Astrocyte (in vitro differentiated cells and primary cell): ENCODE data around the gene NEMP1. TPM values are rescaled to one million over a fixed set of nuclear protein-coding genes. Genes with fewer than 3 reads are reported as not detected.
A peak's percentile ranks its signal among the peaks of the same experiment; 100 is the strongest.

Source experiments
- DNase-seq: peaks from one replicate; pipeline ENCODE4 v3.0.0-alpha.2; 2010; ENCODE audit warnings: low read depth
- FAIRE-seq: peaks from 2 replicates; lab custom pipeline; 2011; peaks lifted over from hg19 to GRCh38; lab: Jason Lieb, UNC
- H2AFZ ChIP-seq: 2 replicates; pipeline ENCODE4 v1.6.0; 2012; ENCODE audit warnings: low read depth, low read length, inconsistent platforms
- H3K27ac ChIP-seq: 2 replicates; pipeline ENCODE4 v1.5.1; 2011; ENCODE audit warnings: low read depth, low read length, inconsistent platforms
- H3K27me3 ChIP-seq: 2 replicates; pipeline ENCODE4 v1.6.0; 2011; ENCODE audit warnings: low read length, inconsistent platforms; ENCODE audit not compliant: insufficient read depth
- H3K36me3 ChIP-seq: 2 replicates; pipeline ENCODE4 v1.5.1; 2011; ENCODE audit warnings: low read length, inconsistent platforms; ENCODE audit not compliant: insufficient read depth
- H3K4me1 ChIP-seq: 2 replicates; pipeline ENCODE4 v1.5.1; 2011; ENCODE audit warnings: low read length, inconsistent platforms; ENCODE audit not compliant: insufficient read depth
- H3K4me2 ChIP-seq: 2 replicates; pipeline ENCODE4 v1.6.0; 2012; ENCODE audit warnings: low read length, inconsistent platforms
- H3K4me3 ChIP-seq: 2 replicates; pipeline ENCODE4 v1.5.1; 2011; ENCODE audit warnings: low read depth, mild to moderate bottlenecking, low read length, inconsistent platforms; ENCODE audit not compliant: insufficient read depth
- H3K79me2 ChIP-seq: 2 replicates; pipeline ENCODE4 v1.6.0; 2012; ENCODE audit warnings: mild to moderate bottlenecking, low read length, inconsistent platforms; ENCODE audit not compliant: insufficient read depth
- H3K9ac ChIP-seq: 2 replicates; pipeline ENCODE4 v1.6.0; 2012; ENCODE audit warnings: mild to moderate bottlenecking, low read length, inconsistent platforms
- H3K9me3 ChIP-seq: 2 replicates; pipeline ENCODE4 v1.5.1; 2012; ENCODE audit warnings: low read depth, mild to moderate bottlenecking, low read length, inconsistent platforms; ENCODE audit not compliant: insufficient read depth
- H4K20me1 ChIP-seq: 2 replicates; pipeline ENCODE4 v1.6.0; 2012; ENCODE audit warnings: low read length, inconsistent platforms; ENCODE audit not compliant: insufficient read depth
- H3K27ac Mint-ChIP-seq: one replicate; pipeline ENCODE4 v1.8.0; 2021; ENCODE audit warnings: mild to moderate bottlenecking, mixed read lengths; ENCODE audit not compliant: unreplicated experiment
- H3K27me3 Mint-ChIP-seq: one replicate; pipeline ENCODE4 v1.8.0; 2021; ENCODE audit warnings: low read depth, mixed read lengths; ENCODE audit not compliant: unreplicated experiment
- H3K36me3 Mint-ChIP-seq: one replicate; pipeline ENCODE4 v1.8.0; 2021; ENCODE audit warnings: low read depth, mixed read lengths; ENCODE audit not compliant: unreplicated experiment
- H3K4me1 Mint-ChIP-seq: one replicate; pipeline ENCODE4 v1.8.0; 2021; ENCODE audit warnings: low read depth, mixed read lengths; ENCODE audit not compliant: unreplicated experiment
- H3K4me3 Mint-ChIP-seq: one replicate; pipeline ENCODE4 v1.8.0; 2021; ENCODE audit warnings: mild to moderate bottlenecking, moderate library complexity, mixed read lengths; ENCODE audit not compliant: unreplicated experiment
- H3K9me3 Mint-ChIP-seq: one replicate; pipeline ENCODE4 v1.8.0; 2021; ENCODE audit warnings: mild to moderate bottlenecking, mixed read lengths; ENCODE audit not compliant: unreplicated experiment
- EZH2 ChIP-seq: IDR thresholded peaks from 2 replicates; pipeline ENCODE4 v1.6.1; 2012; ENCODE audit warnings: mild to moderate bottlenecking, low read length, inconsistent platforms; ENCODE audit not compliant: insufficient read depth
- total RNA-seq: library from RNA; stranded (reverse); gene quantifications from 2 replicates; pipeline ENCODE4 v1.2.1, GENCODE V29; 2021
- TF ChIP-seq, protein P1 (sequence below): IDR thresholded peaks from 2 replicates; pipeline ENCODE4 v1.5.1; 2011; ENCODE audit warnings: low read depth, mild to moderate bottlenecking, inconsistent platforms, low read length, moderate library complexity; ENCODE audit not compliant: insufficient read depth

The NEMP1 gene
- total RNA-seq, 1 donor from 2014 or later = 10.6 TPM

DNA sequence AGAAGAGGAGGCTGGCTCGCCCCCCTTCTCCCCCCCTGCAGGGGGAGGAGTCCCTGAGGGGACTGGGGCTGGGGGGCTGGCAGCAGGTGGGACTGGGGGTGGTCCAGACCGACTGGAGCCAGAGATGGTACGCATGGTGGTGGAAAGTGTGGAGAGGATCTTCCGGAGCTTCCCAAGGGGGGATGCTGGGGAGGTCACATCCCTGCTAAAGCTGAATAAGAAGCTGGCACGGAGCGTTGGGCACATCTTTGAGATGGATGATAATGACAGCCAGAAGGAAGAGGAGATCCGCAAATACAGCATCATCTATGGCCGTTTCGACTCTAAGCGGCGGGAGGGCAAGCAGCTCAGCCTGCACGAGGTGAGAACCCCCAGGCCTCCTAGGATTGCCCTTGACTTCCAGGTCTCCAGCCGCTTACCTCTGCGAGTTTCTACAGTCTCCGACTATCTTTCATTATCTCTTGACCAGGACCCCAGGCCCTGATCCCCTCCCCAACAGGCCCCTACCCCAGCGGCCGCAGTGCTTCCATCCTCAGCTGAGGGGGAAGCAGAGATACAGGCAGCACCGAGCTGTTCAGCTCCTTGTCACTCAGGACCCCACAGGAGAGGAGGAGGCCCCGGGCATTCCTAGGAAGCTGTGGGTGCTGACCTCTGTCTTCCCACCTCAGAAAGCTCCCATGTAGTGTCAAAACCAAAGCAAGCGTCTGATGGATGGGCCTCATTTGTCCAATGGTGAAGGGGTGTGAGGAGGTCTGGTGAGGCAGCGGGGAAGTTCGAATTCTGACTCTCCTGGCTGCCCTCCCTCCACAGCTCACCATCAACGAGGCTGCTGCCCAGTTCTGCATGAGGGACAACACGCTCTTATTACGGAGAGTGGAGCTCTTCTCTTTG lies 13.3 kb upstream of the NEMP1 start:
- Histone ChIP-seq H3K4me3 (no peak overlapping the region), H3K27ac (no peak overlapping the region), H4K20me1 (peaks cover 59% of the 10 kb centered on the region), H3K4me1 (peaks cover 56% of the 10 kb centered on the region), H3K79me2 (peaks cover 54% of the 10 kb centered on the region), H3K9ac (peak overlapping the region; percentile 94), H3K27me3 (no peaks in the 10 kb centered on the region), H2AFZ (no peak overlapping the region), H3K36me3 (peaks cover 28% of the 10 kb centered on the region), H3K4me2 (peak overlapping the region; percentile 99), H3K9me3 (no peaks in the 10 kb centered on the region)
- Mint-ChIP-seq H3K4me3 (peak overlapping the region; percentile 80), H3K36me3 (peaks cover 18% of the 10 kb centered on the region), H3K27ac (peak overlapping the region; percentile 69), H3K27me3 (no peaks in the 10 kb centered on the region), H3K9me3 (no peaks in the 10 kb centered on the region), H3K4me1 (peaks cover 45% of the 10 kb centered on the region)
- DNase-seq (no peak), FAIRE-seq (no peak)
- no peak for TF ChIP-seq EZH2
- TF ChIP-seq, protein P1, sequence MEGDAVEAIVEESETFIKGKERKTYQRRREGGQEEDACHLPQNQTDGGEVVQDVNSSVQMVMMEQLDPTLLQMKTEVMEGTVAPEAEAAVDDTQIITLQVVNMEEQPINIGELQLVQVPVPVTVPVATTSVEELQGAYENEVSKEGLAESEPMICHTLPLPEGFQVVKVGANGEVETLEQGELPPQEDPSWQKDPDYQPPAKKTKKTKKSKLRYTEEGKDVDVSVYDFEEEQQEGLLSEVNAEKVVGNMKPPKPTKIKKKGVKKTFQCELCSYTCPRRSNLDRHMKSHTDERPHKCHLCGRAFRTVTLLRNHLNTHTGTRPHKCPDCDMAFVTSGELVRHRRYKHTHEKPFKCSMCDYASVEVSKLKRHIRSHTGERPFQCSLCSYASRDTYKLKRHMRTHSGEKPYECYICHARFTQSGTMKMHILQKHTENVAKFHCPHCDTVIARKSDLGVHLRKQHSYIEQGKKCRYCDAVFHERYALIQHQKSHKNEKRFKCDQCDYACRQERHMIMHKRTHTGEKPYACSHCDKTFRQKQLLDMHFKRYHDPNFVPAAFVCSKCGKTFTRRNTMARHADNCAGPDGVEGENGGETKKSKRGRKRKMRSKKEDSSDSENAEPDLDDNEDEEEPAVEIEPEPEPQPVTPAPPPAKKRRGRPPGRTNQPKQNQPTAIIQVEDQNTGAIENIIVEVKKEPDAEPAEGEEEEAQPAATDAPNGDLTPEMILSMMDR = no peak

DNA sequence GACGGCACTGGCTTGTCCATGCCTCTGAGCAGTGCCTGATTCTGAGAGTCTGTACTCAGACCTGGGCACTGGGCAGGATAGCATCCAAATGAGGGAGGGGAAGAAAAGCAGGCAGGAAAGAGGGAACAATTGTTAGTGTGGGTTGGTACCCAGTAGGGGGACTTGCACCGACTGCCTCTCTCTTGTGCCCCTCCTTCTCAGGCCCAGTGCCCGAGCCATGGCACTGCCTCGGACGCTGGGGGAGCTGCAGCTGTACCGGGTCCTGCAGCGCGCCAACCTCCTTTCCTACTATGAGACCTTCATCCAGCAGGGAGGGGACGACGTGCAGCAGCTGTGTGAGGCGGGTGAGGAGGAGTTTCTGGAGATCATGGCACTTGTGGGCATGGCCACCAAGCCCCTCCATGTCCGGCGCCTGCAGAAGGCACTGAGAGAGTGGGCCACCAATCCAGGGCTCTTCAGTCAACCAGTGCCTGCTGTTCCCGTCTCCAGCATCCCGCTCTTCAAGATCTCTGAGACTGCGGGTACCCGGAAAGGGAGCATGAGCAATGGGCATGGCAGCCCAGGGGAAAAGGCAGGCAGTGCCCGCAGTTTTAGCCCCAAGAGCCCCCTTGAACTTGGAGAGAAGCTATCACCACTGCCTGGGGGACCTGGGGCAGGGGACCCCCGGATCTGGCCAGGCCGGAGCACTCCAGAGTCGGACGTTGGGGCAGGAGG lies 12.5 kb upstream of the NEMP1 start:
- H2AFZ ChIP-seq = no peak overlapping the region
- H3K4me3 ChIP-seq = peak overlapping the region; percentile 93
- H3K9me3 Mint-ChIP-seq = no peaks in the 10 kb centered on the region
- peaks cover 46% of the 10 kb centered on the region for H3K4me1 Mint-ChIP-seq
- H3K79me2 ChIP-seq = peaks cover 54% of the 10 kb centered on the region
- H3K27ac Mint-ChIP-seq = peak overlapping the region; percentile 63
- no peaks in the 10 kb centered on the region for H3K9me3 ChIP-seq
- peak overlapping the region; percentile 98 for H3K4me3 Mint-ChIP-seq
- peak overlapping the region; percentile 99 for H3K4me2 ChIP-seq
- TF ChIP-seq, protein P1 = no peak
- TF ChIP-seq EZH2 = no peak
- no peaks in the 10 kb centered on the region for H3K27me3 ChIP-seq
- peaks cover 18% of the 10 kb centered on the region for H3K36me3 Mint-ChIP-seq
- H3K27ac ChIP-seq = no peak overlapping the region
- no peaks in the 10 kb centered on the region for H3K27me3 Mint-ChIP-seq
- peaks cover 28% of the 10 kb centered on the region for H3K36me3 ChIP-seq
- peaks cover 54% of the 10 kb centered on the region for H4K20me1 ChIP-seq
- peaks cover 56% of the 10 kb centered on the region for H3K4me1 ChIP-seq
- peak overlapping the region; percentile 94 for H3K9ac ChIP-seq
- no peak for FAIRE-seq
- DNase-seq = no peak
